ENCODE data around the gene SMARCA1. TPM values are rescaled to one million over a fixed set of nuclear protein-coding genes. Genes with fewer than 3 reads are reported as not detected.

The SMARCA1 gene
- total RNA-seq, 3 donors from 2014 or later = 3.1 to 31.6 (median 6.0) TPM

- no peaks in the 10 kb centered on the region for H3K9me3 ChIP-seq
- ATAC-seq (no peak), DNase-seq (no peak)
- no peaks in the 10 kb centered on the region for H3K4me1 ChIP-seq (ENCODE audit: low read depth)
- TF ChIP-seq CTCF (IDR thresholded peaks at IDR 0.05) = no peak
- intact Hi-C loops (cut with DNase I, micrococcal nuclease) = no loop called here
- no peak overlapping the region for H3K4me3 ChIP-seq
- H3K36me3 ChIP-seq (ENCODE audit: low read depth) = no peaks in the 10 kb centered on the region
Measured at GRCh38 chrX:129525162-129525561, 1.9 kb upstream of the SMARCA1 start.

- Histone ChIP-seq H3K4me3 (no peak overlapping the region), H3K36me3 (ENCODE audit: low read depth) (no peaks in the 10 kb centered on the region), H3K9me3 (no peaks in the 10 kb centered on the region), H3K4me1 (ENCODE audit: low read depth) (no peaks in the 10 kb centered on the region)
- TF ChIP-seq CTCF (IDR thresholded peaks at IDR 0.05) = no peak
- intact Hi-C loops (cut with DNase I, micrococcal nuclease) = no loop called here
- ATAC-seq = no peak
- DNase-seq = no peak
Measured at GRCh38 chrX:129524250-129524850, 1.1 kb upstream of the SMARCA1 start.

GRCh38 chrX:129522184-129523078 is 859 bp downstream of the SMARCA1 start:
- no peaks in the 10 kb centered on the region for H3K9me3 ChIP-seq
- no peaks in the 10 kb centered on the region for H3K4me1 ChIP-seq (ENCODE audit: low read depth)
- no peak for TF ChIP-seq CTCF (IDR thresholded peaks at IDR 0.05)
- no peak overlapping the region for H3K4me3 ChIP-seq
- peak in 2 of 3 donors; percentile 14 to 40 for DNase-seq
- ATAC-seq = peak; percentile 53
- H3K36me3 ChIP-seq (ENCODE audit: low read depth) = no peaks in the 10 kb centered on the region
- intact Hi-C loops (cut with DNase I, micrococcal nuclease) = no loop called here

GRCh38 chrX:129520151-129520550 is 3.1 kb downstream of the SMARCA1 start:
- ATAC-seq (no peak), DNase-seq (no peak)
- H3K9me3 ChIP-seq = no peaks in the 10 kb centered on the region
- no peaks in the 10 kb centered on the region for H3K4me1 ChIP-seq (ENCODE audit: low read depth)
- no peaks in the 10 kb centered on the region for H3K36me3 ChIP-seq (ENCODE audit: low read depth)
- intact Hi-C loops (cut with DNase I, micrococcal nuclease) = no loop called here
- no peak overlapping the region for H3K4me3 ChIP-seq
- no peak for TF ChIP-seq CTCF (IDR thresholded peaks at IDR 0.05)

GRCh38 chrX:129516402-129516801 is 6.9 kb downstream of the SMARCA1 start:
- Histone ChIP-seq H3K36me3 (ENCODE audit: low read depth) (no peaks in the 10 kb centered on the region), H3K4me3 (no peak overlapping the region), H3K9me3 (no peaks in the 10 kb centered on the region), H3K4me1 (ENCODE audit: low read depth) (no peaks in the 10 kb centered on the region)
- DNase-seq = no peak
- no peak for TF ChIP-seq CTCF (IDR thresholded peaks at IDR 0.05)
- ATAC-seq = no peak
- intact Hi-C loops (cut with DNase I, micrococcal nuclease) = no loop called here

All from mucosa of descending colon (tissue), 3 donors.